GM12891 (cell line): Measurements from ENCODE around the gene PNPLA2.

Source experiments
- POLR2A ChIP-seq: IDR thresholded peaks from 2 replicates; pipeline ENCODE4 v1.6.1; 2011; ENCODE audit warnings: low read depth, low read length, control low read depth
- POLR2AphosphoS5 ChIP-seq: IDR thresholded peaks from 2 replicates; pipeline ENCODE4 v1.6.1; 2011; ENCODE audit warnings: low read depth, low read length, control low read depth

DNA sequence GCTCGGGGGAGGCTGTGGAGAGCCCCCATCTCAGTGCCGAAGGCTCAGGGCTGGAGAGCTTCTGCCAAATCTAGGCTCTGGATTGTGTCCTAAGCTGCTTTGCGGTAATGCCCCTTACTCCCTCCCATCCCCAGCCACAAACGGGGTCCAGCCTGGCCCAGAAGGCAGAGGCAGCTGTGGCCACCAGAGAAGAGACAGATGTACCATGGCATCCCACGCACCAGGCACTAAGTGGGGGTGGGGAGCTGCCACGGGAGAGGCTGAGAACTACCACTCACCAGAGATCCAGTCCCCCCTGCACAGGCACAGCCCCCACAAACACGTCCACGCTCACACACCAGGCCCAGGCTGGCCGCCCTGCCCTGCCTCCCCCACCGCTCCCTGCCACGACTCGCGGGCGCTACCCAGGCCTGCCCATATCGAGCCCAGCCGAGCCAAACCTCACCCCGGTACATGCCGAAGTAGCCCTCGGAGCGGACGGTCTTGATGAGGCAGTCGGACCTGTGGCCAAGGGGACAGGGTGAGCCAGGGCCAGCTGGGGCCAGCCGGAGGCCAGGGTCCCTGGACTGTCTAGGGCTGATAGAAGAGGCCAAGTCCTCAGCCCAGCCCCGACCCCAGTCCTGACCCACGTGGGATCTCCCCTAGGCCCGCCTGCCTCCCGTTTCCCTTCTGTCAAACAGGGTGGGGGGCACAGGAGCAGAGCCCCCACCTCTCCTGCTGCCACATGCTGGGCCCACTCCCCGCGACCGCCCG, 24.5 kb upstream of the PNPLA2 start:
- no peak for TF ChIP-seq POLR2AphosphoS5
- TF ChIP-seq POLR2A, result no peak
